Parathyroid adenoma (tissue), 2 donors: ENCODE results near the gene HAAO.
A peak's percentile ranks its signal among the peaks of the same experiment; 100 is the strongest.

Experiments
- H2AFZ ChIP-seq: fragments of 300-600 bp; sonication (generic); one replicate; pipeline ENCODE4 v1.7.0; 2017; ENCODE audit warnings: antibody characterized with exemption, mild to moderate bottlenecking
- H3K27ac ChIP-seq: fragments of 300-600 bp; sonication (generic); one replicate; pipeline ENCODE4 v1.7.0; 2017
- H3K27me3 ChIP-seq: fragments of 300-600 bp; sonication (generic); one replicate; pipeline ENCODE4 v1.7.0; 2017; ENCODE audit warnings: low read length; ENCODE audit not compliant: control insufficient read depth, insufficient read depth
- H3K36me3 ChIP-seq: fragments of 300-600 bp; sonication (generic); one replicate; pipeline ENCODE4 v1.7.0; 2017; ENCODE audit warnings: low read length; ENCODE audit not compliant: control insufficient read depth, insufficient read depth
- H3K4me1 ChIP-seq: fragments of 300-600 bp; sonication (generic); one replicate; pipeline ENCODE4 v1.7.0; 2017; ENCODE audit warnings: control low read depth
- H3K4me2 ChIP-seq: fragments of 300-600 bp; sonication (generic); one replicate; pipeline ENCODE4 v1.7.0; 2017; ENCODE audit warnings: low read length
- H3K4me3 ChIP-seq: fragments of 300-600 bp; sonication (generic); one replicate; pipeline ENCODE4 v1.7.0; 2017; ENCODE audit warnings: low read depth, low read length
- H3K79me2 ChIP-seq: fragments of 300-600 bp; sonication (generic); one replicate; pipeline ENCODE4 v1.7.0; 2017; ENCODE audit warnings: control low read depth
- H3K9ac ChIP-seq: fragments of 300-600 bp; sonication (generic); one replicate; pipeline ENCODE4 v1.7.0; 2017; ENCODE audit warnings: mild to moderate bottlenecking
- H3K9me3 ChIP-seq: fragments of 300-600 bp; sonication (generic); one replicate; pipeline ENCODE4 v1.7.0; 2017; ENCODE audit warnings: low read length; ENCODE audit not compliant: control insufficient read depth
- TF ChIP-seq, protein P1 (sequence below): fragments of 300-600 bp; sonication (generic); IDR thresholded peaks from one replicate; pipeline ENCODE4 v1.7.0; 2017; ENCODE audit warnings: antibody characterized with exemption, mild to moderate bottlenecking
- donor health status: primary hyperparathyroidism.

HAAO gene

GRCh38 chr2:42771546-42772153 lies 20.7 kb downstream of the HAAO start:
- Histone ChIP-seq H3K36me3 (no peaks in the 10 kb centered on the region), H3K4me2 (no peak overlapping the region), H3K4me1 (no peaks in the 10 kb centered on the region), H3K27ac (no peak overlapping the region), H3K4me3 (no peak overlapping the region), H2AFZ (no peak overlapping the region), H3K79me2 (no peaks in the 10 kb centered on the region), H3K9me3 (no peaks in the 10 kb centered on the region), H3K9ac (no peak overlapping the region), H3K27me3 (no peaks in the 10 kb centered on the region)
- TF ChIP-seq, protein P1, sequence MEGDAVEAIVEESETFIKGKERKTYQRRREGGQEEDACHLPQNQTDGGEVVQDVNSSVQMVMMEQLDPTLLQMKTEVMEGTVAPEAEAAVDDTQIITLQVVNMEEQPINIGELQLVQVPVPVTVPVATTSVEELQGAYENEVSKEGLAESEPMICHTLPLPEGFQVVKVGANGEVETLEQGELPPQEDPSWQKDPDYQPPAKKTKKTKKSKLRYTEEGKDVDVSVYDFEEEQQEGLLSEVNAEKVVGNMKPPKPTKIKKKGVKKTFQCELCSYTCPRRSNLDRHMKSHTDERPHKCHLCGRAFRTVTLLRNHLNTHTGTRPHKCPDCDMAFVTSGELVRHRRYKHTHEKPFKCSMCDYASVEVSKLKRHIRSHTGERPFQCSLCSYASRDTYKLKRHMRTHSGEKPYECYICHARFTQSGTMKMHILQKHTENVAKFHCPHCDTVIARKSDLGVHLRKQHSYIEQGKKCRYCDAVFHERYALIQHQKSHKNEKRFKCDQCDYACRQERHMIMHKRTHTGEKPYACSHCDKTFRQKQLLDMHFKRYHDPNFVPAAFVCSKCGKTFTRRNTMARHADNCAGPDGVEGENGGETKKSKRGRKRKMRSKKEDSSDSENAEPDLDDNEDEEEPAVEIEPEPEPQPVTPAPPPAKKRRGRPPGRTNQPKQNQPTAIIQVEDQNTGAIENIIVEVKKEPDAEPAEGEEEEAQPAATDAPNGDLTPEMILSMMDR, result no peak

DNA sequence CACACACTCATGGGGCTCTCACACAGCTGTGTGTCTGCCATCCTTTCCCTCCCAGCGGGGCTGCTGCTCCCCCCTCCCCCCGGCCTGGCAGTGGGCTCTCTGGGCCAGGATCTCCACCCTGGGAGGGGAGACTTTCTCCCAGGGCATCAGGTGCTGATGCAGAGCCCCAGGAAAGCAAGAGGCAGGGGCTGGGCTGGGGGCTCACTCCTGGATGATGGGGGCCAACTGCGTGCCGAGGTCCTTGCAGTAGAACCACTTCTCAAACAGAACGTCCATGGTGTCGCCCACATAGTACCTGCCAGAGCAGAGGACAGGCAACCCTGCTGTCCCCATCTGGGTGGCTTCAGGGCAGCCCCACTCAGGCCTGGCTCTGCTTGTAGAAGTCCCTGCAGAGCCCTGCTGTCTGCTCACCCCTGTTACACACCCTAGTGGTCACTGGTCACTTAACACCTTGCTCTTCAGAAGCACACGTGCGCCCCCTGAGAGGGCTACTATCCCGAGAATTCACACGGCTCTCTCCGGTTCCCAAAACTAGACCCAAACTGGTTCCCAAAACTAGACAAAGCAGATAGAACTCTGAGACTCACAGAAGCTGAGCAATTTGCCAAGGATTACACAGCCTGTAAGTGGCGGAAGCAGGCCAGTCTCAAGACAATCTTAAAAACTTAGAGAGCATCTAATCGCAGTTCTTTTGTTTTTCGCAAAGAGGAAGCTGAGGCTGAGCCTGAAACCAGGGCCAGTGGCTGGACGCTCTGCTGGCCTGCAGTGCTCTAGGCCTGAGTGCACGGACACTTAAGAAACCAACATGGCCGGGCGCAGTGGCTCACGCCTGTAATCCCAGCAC lies 21.9 kb downstream of the HAAO start:
- no peak overlapping the region for H3K4me2 ChIP-seq
- H3K9ac ChIP-seq, result no peak overlapping the region

GRCh38 chr2:42769583-42770287 lies 22.6 kb downstream of the HAAO start:
- no peak overlapping the region for H3K4me3 ChIP-seq
- H3K9me3 ChIP-seq, result no peaks in the 10 kb centered on the region
- no peaks in the 10 kb centered on the region for H3K4me1 ChIP-seq
- TF ChIP-seq, protein P1, result no peak
- H3K4me2 ChIP-seq, result no peak overlapping the region
- H3K27me3 ChIP-seq, result no peaks in the 10 kb centered on the region
- H3K79me2 ChIP-seq, result no peaks in the 10 kb centered on the region
- H3K36me3 ChIP-seq, result no peaks in the 10 kb centered on the region
- H3K27ac ChIP-seq, result no peak overlapping the region
- no peak overlapping the region for H2AFZ ChIP-seq
- H3K9ac ChIP-seq, result no peak overlapping the region

More for the DNA sequence above, 21.9 kb downstream of the HAAO start:
- Histone ChIP-seq H3K9me3 (no peaks in the 10 kb centered on the region), H2AFZ (no peak overlapping the region), H3K79me2 (no peaks in the 10 kb centered on the region), H3K27me3 (no peaks in the 10 kb centered on the region), H3K27ac (no peak overlapping the region), H3K36me3 (no peaks in the 10 kb centered on the region), H3K4me1 (no peaks in the 10 kb centered on the region), H3K4me3 (no peak overlapping the region)
- TF ChIP-seq, protein P1, result peak; percentile 11

DNA sequence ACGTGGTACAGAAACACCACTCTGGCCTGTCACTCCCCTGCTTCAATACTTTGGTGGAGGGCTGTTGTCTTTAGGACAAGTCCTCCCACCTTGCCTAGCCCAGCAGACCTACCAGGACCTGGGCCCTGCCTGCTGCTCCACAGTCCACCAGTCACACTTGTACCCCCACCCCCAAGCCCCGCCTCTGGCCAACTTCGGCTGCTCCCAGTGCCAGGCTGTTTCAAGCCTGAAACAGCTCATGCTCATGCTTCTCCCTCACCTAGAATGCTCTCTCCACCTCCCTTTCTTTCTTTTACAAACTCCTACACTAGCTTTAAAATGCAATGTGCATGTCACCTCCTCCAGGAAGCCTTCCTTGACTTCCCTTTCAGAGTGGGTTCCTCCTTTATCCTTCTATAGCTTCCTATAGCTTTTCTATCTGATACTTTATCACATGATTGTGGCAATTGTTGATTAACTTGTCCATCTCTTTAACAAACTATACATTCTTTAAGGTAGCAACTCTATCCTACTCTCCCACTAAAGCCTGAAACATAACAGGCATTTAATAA lies 23.6 kb downstream of the HAAO start:
- Histone ChIP-seq H3K79me2 (no peaks in the 10 kb centered on the region), H3K9ac (no peak overlapping the region), H3K27ac (no peak overlapping the region), H3K4me2 (no peak overlapping the region), H3K4me3 (no peak overlapping the region), H3K27me3 (no peaks in the 10 kb centered on the region), H3K4me1 (no peaks in the 10 kb centered on the region), H3K36me3 (no peaks in the 10 kb centered on the region), H3K9me3 (no peaks in the 10 kb centered on the region), H2AFZ (no peak overlapping the region)
- TF ChIP-seq, protein P1, result no peak
